ENCODE results near the gene CROCC2. TPM values are rescaled to one million over a fixed set of nuclear protein-coding genes. Genes with fewer than 3 reads are reported as not detected.

CROCC2 gene
- total and polyA plus RNA-seq, 2 of the 13 experiments (the other 11 are each of a cell fraction or from before 2014, with no cell fraction given), result not detected

DNA sequence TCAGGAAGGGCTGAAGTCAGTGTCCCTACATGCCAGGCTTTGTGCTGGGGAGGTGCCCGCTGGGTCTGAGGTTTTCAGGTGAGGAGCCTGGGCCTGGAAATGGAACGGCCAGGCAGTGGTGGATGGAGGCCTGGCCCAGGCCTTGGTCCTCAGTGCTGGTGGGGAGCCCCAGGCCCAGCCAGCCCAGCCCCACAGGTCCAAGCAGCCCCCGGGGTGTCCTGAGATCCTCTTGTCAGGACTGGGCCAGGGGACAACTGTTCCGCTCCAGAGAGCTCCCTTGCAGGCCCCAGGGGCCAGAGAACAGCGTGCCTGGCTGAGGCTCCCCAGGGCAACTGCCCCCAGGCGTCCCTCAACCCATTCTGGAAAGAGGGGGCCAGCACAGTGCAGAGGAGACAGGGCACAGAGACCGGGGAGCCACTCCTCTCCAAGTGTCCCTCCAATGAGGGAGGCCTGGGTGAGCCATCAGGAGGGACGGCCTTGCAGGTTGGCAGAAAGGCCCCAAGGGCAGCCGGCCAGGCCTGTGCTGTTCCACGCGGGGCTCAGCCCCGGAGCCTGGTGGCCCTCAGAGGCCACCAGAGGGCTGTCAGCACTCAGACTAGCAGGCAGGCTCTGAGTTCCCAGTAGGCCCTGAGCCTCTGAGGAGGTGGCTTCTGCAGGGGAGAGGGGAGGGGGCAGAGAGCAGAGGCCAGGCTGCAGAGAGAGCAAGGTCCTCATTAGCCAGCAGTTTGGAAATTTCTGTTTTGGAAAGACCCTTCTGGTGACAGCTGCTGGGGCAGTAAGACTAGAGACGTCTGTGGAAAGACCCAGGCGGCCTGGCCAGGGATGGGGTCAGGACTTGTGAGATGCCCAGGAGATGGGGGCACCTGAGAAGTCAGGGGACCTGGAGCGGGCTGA is 62.8 kb downstream of the CROCC2 start (continued):
- no peak; the same call in 1 of the 2 replicates for TF ChIP-seq ZNF800 (CRISPR knock-in tag; IDR thresholded peaks at IDR 0.05)
- TF ChIP-seq, protein P1, sequence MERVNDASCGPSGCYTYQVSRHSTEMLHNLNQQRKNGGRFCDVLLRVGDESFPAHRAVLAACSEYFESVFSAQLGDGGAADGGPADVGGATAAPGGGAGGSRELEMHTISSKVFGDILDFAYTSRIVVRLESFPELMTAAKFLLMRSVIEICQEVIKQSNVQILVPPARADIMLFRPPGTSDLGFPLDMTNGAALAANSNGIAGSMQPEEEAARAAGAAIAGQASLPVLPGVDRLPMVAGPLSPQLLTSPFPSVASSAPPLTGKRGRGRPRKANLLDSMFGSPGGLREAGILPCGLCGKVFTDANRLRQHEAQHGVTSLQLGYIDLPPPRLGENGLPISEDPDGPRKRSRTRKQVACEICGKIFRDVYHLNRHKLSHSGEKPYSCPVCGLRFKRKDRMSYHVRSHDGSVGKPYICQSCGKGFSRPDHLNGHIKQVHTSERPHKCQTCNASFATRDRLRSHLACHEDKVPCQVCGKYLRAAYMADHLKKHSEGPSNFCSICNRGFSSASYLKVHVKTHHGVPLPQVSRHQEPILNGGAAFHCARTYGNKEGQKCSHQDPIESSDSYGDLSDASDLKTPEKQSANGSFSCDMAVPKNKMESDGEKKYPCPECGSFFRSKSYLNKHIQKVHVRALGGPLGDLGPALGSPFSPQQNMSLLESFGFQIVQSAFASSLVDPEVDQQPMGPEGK (CRISPR knock-in tag; IDR thresholded peaks at IDR 0.05), result peak; percentile 85
- no peak for TF ChIP-seq BCL6 (CRISPR knock-in tag; IDR thresholded peaks at IDR 0.05)
- TF ChIP-seq ZNF549 (CRISPR knock-in tag; IDR thresholded peaks at IDR 0.05), result no peak
- 0 out of 2 replicates have a peak, but pooled peaks have one; percentile 76 for TF ChIP-seq ZNF761 (CRISPR knock-in tag; conservative IDR thresholded peaks at IDR 0.05)
- TF ChIP-seq PHF20 (CRISPR knock-in tag; IDR thresholded peaks at IDR 0.05), result no peak
- no peak for TF ChIP-seq SCMH1 (CRISPR knock-in tag; IDR thresholded peaks at IDR 0.05; ENCODE audit: borderline replicate concordance)
- TF ChIP-seq SRY (CRISPR knock-in tag; IDR thresholded peaks at IDR 0.05), result 0 out of 2 replicates have a peak, but pooled peaks have one; percentile 27
- no peak for TF ChIP-seq DNMT1 (CRISPR knock-in tag; IDR thresholded peaks at IDR 0.05)
- TF ChIP-seq, protein P2, sequence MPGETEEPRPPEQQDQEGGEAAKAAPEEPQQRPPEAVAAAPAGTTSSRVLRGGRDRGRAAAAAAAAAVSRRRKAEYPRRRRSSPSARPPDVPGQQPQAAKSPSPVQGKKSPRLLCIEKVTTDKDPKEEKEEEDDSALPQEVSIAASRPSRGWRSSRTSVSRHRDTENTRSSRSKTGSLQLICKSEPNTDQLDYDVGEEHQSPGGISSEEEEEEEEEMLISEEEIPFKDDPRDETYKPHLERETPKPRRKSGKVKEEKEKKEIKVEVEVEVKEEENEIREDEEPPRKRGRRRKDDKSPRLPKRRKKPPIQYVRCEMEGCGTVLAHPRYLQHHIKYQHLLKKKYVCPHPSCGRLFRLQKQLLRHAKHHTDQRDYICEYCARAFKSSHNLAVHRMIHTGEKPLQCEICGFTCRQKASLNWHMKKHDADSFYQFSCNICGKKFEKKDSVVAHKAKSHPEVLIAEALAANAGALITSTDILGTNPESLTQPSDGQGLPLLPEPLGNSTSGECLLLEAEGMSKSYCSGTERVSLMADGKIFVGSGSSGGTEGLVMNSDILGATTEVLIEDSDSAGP (CRISPR knock-in tag; IDR thresholded peaks at IDR 0.05; ENCODE audit: borderline replicate concordance), result peak; percentile 64; the same call in 1 of the 2 replicates
- peak; percentile 66; the same call in 1 of the 2 replicates for TF ChIP-seq ZNF350 (CRISPR knock-in tag; IDR thresholded peaks at IDR 0.05; ENCODE audit: borderline replicate concordance, low read depth)
- 0 out of 2 replicates have a peak, but pooled peaks have one; percentile 56 for TF ChIP-seq NR2F6 (IDR thresholded peaks at IDR 0.05)
- peak; percentile 41 for TF ChIP-seq NR2F6 (CRISPR knock-in tag; IDR thresholded peaks at IDR 0.05)
- TF ChIP-seq, protein P3, sequence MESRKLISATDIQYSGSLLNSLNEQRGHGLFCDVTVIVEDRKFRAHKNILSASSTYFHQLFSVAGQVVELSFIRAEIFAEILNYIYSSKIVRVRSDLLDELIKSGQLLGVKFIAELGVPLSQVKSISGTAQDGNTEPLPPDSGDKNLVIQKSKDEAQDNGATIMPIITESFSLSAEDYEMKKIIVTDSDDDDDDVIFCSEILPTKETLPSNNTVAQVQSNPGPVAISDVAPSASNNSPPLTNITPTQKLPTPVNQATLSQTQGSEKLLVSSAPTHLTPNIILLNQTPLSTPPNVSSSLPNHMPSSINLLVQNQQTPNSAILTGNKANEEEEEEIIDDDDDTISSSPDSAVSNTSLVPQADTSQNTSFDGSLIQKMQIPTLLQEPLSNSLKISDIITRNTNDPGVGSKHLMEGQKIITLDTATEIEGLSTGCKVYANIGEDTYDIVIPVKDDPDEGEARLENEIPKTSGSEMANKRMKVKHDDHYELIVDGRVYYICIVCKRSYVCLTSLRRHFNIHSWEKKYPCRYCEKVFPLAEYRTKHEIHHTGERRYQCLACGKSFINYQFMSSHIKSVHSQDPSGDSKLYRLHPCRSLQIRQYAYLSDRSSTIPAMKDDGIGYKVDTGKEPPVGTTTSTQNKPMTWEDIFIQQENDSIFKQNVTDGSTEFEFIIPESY (CRISPR knock-in tag; IDR thresholded peaks at IDR 0.05), result no peak
- TF ChIP-seq ZBTB7A (CRISPR knock-in tag; IDR thresholded peaks at IDR 0.05), result no peak
- TF ChIP-seq RBFOX2 (IDR thresholded peaks at IDR 0.05; ENCODE audit: low read depth, low read length), result peak; percentile 51; the same call in 1 of the 2 replicates
- TF ChIP-seq THAP7 (CRISPR knock-in tag; IDR thresholded peaks at IDR 0.05), result no peak
- no peak for TF ChIP-seq MAFG (CRISPR knock-in tag; IDR thresholded peaks at IDR 0.05)
- peak; percentile 88 for TF ChIP-seq RAD21 (CRISPR knock-in tag; IDR thresholded peaks at IDR 0.05)
- no peak for TF ChIP-seq ZNF124 (CRISPR knock-in tag; IDR thresholded peaks at IDR 0.05)
- TF ChIP-seq KMT2A (CRISPR knock-in tag; IDR thresholded peaks at IDR 0.05), result 0 out of 2 replicates have a peak, but pooled peaks have one; percentile 16
- no peak for TF ChIP-seq SMYD3 (CRISPR knock-in tag; IDR thresholded peaks at IDR 0.05)

All from HepG2 (cell line).